ENCODE data around the gene ODAM. TPM values are rescaled to one million over a fixed set of nuclear protein-coding genes. Genes with fewer than 3 reads are reported as not detected.

Gene ODAM
- not detected in 2 replicates for total RNA-seq

GRCh38 chr4:70195425-70195824 is at the start of gene ODAM:
ODAM (plus strand) TSS chr4:70195725; CDS start chr4:70196544, 819 bp downstream.

GRCh38 chr4:70153937-70154336 is 41.6 kb upstream of the ODAM start, which contains the start of gene PRR27:
PRR27 (plus strand) TSS chr4:70154237; CDS start chr4:70154376, 139 bp downstream.

GRCh38 chr4:70225824-70226223 is 30.3 kb downstream of the ODAM start, which contains the start of gene FDCSP:
FDCSP (plus strand) TSS chr4:70226124; CDS start chr4:70231195, 5,071 bp downstream.

GRCh38 chr4:70242297-70242696 is 46.8 kb downstream of the ODAM start, which contains the start of gene CSN3:
CSN3 (plus strand) TSS chr4:70242597; CDS start chr4:70244820, 2,223 bp downstream.

Other genes starting within 250 kb of the ODAM start
- not detected in 2 replicates for gene CSN2, start 230.0 kb upstream of the ODAM start, total RNA-seq
- gene STATH, start 199.8 kb upstream of the ODAM start, total RNA-seq, result not detected in 2 replicates
- gene HTN3, start 167.3 kb upstream of the ODAM start, total RNA-seq, result not detected in 2 replicates
- not detected in 2 replicates for gene HTN1, start 145.3 kb upstream of the ODAM start, total RNA-seq
- gene PRR27, start 41.5 kb upstream of the ODAM start, total RNA-seq, result not detected in 2 replicates
- gene FDCSP, start 30.4 kb downstream of the ODAM start, total RNA-seq, result not detected in 2 replicates
- not detected in 2 replicates for gene CSN3, start 46.9 kb downstream of the ODAM start, total RNA-seq
- not detected in 2 replicates for gene CABS1, start 139.3 kb downstream of the ODAM start, total RNA-seq
- not detected in 2 replicates for gene SMR3A, start 165.0 kb downstream of the ODAM start, total RNA-seq
- not detected in 2 replicates for gene SMR3B, start 187.4 kb downstream of the ODAM start, total RNA-seq
- not detected in 2 replicates for gene OPRPN, start 202.2 kb downstream of the ODAM start, total RNA-seq